Heart right ventricle (tissue), 16 donors: ENCODE results near the gene LGALS9C. TPM values are rescaled to one million over a fixed set of nuclear protein-coding genes. Genes with fewer than 3 reads are reported as not detected.
"Not testable (repeated sequence)": the region's sequence is repeated elsewhere in the genome, so short reads cannot be mapped to it uniquely, and the experiment has no call there.

Experiments
- ATAC-seq, 8 donors: fragments of 200-7000 bp; cut with Tn5 transposase; one replicate each; pipeline ENCODE4 v1.9.1; 2020; ENCODE audit warnings: mild to moderate bottlenecking in 8 of 8, moderate library complexity in 8 of 8, moderate number of reproducible peaks in 1 of 8
- DNase-seq, 2 donors: peaks; one replicate each; pipeline ENCODE4 v3.0.0-alpha.2; 2020
- H3K27ac ChIP-seq, 10 donors: fragments of 200-600 bp; sonication (generic) in 2 of 10; one replicate each; pipeline versions ENCODE4 v1.5.0 to v1.8.0; 2020 to 2022; ENCODE audit warnings: mild to moderate bottlenecking in 3 of 10
- H3K27me3 ChIP-seq, 7 donors: fragments of 200-600 bp; one replicate each; pipeline ENCODE4 v1.8.0; 2021 to 2022; ENCODE audit warnings: mild to moderate bottlenecking in 2 of 7
- H3K36me3 ChIP-seq, 9 donors: fragments of 200-600 bp; sonication (generic) in 1 of 9; one replicate each; pipeline versions ENCODE4 v1.5.0 to v1.8.0; 2020 to 2022; ENCODE audit warnings: mild to moderate bottlenecking in 2 of 9
- H3K4me1 ChIP-seq, 9 donors: fragments of 200-600 bp; sonication (generic) in 1 of 9; one replicate each; pipeline versions ENCODE4 v1.5.0 to v1.8.0; 2020 to 2022; ENCODE audit warnings: mild to moderate bottlenecking in 4 of 9
- H3K4me3 ChIP-seq, 10 donors: fragments of 200-600 bp; sonication (generic) in 2 of 10; one replicate each; pipeline versions ENCODE4 v1.5.0 to v1.8.0; 2020 to 2022; ENCODE audit warnings: mild to moderate bottlenecking in 7 of 10, moderate library complexity in 2 of 10
- H3K9me3 ChIP-seq, 11 donors: fragments of 200-600 bp in 10 of 11; sonication (generic) in 2 of 11; one replicate each; pipeline versions ENCODE4 v1.5.0 to v1.8.0; 2013 to 2022; ENCODE audit warnings: mild to moderate bottlenecking in 2 of 11, control low read depth in 1 of 11, moderate library complexity in 1 of 11
- WGBS, 2 donors: extraction: QIAGEN DNeasy Blood & Tissue Kit; methylation state at CpG; one replicate each; pipeline ENCODE4 v1.1.7; 2013; ENCODE audit warnings: inconsistent platforms in 1 of 2; 5-methylcytosine and 5-hydroxymethylcytosine counted together
- intact Hi-C, 10 donors: fragments of 100-400 bp; cut with DNase I; formaldehyde crosslinking; loops; one replicate each; pipeline versions ENCODE4 v1.11.1 to v1.14.2; 2022
- polyA plus RNA-seq, 2 donors: library from polyadenylated mRNA; stranded (reverse); fragments of 200-250 nt; gene quantifications; one replicate each; pipeline ENCODE4 v1.2.3, GENCODE V29; 2013
- total RNA-seq, 10 donors: library from RNA; stranded (reverse); fragmentation: NEBNext Ultra II Directional in 3 of 10; extraction: Animal tissue kit (Norgen Biotek cat#: 25700) in 3 of 10; gene quantifications; one replicate each; pipeline versions ENCODE4 v1.2.1 to v1.2.4, GENCODE V29; 2021 to 2023
- donor health status: Arrhythmogenic right ventricular cardiomyopathy.
- donor health status: ischemic (EF 13 %, LVEDD 7.1; RV severe dilation, severe dysfunction).
- donor health status: healthy with polysubstance abuse.
- donor health status: DM: no; HTN: yes; CAD: no.
- donor health status: DM: no; HTN: no; CAD: no.
- donor health status: ischemic (EF 25% LVEDD 6.9; RV normal size, moderate dysfunction).
- donor health status: ischemic (EF 25% LVEDD 5.7; RV mildly dilated, moderate dysfunction).
- donor health status: healthy.
- donor health status: DM: yes; HTN: yes; CAD: no.
- donor health status: Ischemic cardiomyopathy.
- donor health status: ischemic (EF 35%, LVEDD 5.7; RV mildly dilated, moderate dysfunction).
- donor health status: nonischemic (EF 11% LVEDD 7.7; RV severe dilation, severe dysfunction).
- donor health status: DM: yes; HTN: yes; CAD: no.
- donor health status: PGD.
- donor health status: ischemic (EF 29% LVEDD 5.4; RV normal size, mild dysfunction).
- donor health status: nonischemic (EF 23%, LVEDD 6.1; RV moderate dilation, normal function).

The LGALS9C gene
- total and polyA plus RNA-seq, 12 donors = 0.18 TPM; not detected in 11

GRCh38 chr17:18459035-18459434 is 17.6 kb upstream of the LGALS9C start:
- ATAC-seq, H3K9me3 ChIP-seq, DNase-seq, intact Hi-C loops, H3K4me3 ChIP-seq, H3K27ac ChIP-seq, H3K36me3 ChIP-seq, H3K4me1 ChIP-seq: not testable (repeated sequence)
- peaks cover 0 to 10% (median 0%) of the 10 kb centered on the region in 7 donors for H3K27me3 ChIP-seq
- 13 to 15% methylated on average over 7 to 8 of the region's 8 CpGs for WGBS, 2 donors

- H3K36me3 ChIP-seq, ATAC-seq, H3K4me3 ChIP-seq, H3K9me3 ChIP-seq, intact Hi-C loops, H3K27me3 ChIP-seq, DNase-seq, H3K27ac ChIP-seq, H3K4me1 ChIP-seq: not testable (repeated sequence)
- 77 to 78% methylated on average over 9 of the region's 11 CpGs for WGBS, 2 donors
Observed at GRCh38 chr17:18463831-18464502, 12.6 kb upstream of the LGALS9C start.

- intact Hi-C loops, H3K36me3 ChIP-seq, H3K4me1 ChIP-seq, H3K27ac ChIP-seq, H3K27me3 ChIP-seq, H3K4me3 ChIP-seq, ATAC-seq, DNase-seq, H3K9me3 ChIP-seq: not testable (repeated sequence)
- 68 to 69% methylated on average over 4 to 6 of the region's 6 CpGs for WGBS, 2 donors
Observed at GRCh38 chr17:18466250-18466983, 10.2 kb upstream of the LGALS9C start.

GRCh38 chr17:18467001-18467400 is 9.6 kb upstream of the LGALS9C start:
- 86% methylated on average over 5 of the region's 5 CpGs for WGBS, 2 donors
- H3K4me1 ChIP-seq, ATAC-seq, intact Hi-C loops, H3K9me3 ChIP-seq, H3K27me3 ChIP-seq, H3K27ac ChIP-seq, H3K36me3 ChIP-seq, H3K4me3 ChIP-seq, DNase-seq: not testable (repeated sequence)

GRCh38 chr17:18468472-18469171 is 8.0 kb upstream of the LGALS9C start:
- DNase-seq, H3K4me3 ChIP-seq, H3K27ac ChIP-seq, H3K27me3 ChIP-seq, H3K9me3 ChIP-seq, ATAC-seq, intact Hi-C loops, H3K36me3 ChIP-seq, H3K4me1 ChIP-seq: not testable (repeated sequence)
- WGBS, 2 donors = 77 to 83% methylated on average over 8 to 9 of the region's 10 CpGs

GRCh38 chr17:18469837-18470236 is 6.8 kb upstream of the LGALS9C start:
- H3K36me3 ChIP-seq, ATAC-seq: not testable (repeated sequence)

GRCh38 chr17:18470345-18470930 is 6.2 kb upstream of the LGALS9C start:
- H3K27me3 ChIP-seq, intact Hi-C loops, H3K4me1 ChIP-seq, H3K27ac ChIP-seq, DNase-seq, H3K4me3 ChIP-seq, H3K9me3 ChIP-seq, H3K36me3 ChIP-seq: not testable (repeated sequence)
- 38 to 59% methylated on average over 2 to 7 of the region's 11 CpGs for WGBS, 2 donors
- ATAC-seq = peak in 1 of 8 donors; percentile 33

More at GRCh38 chr17:18469837-18470236, 6.8 kb upstream of the LGALS9C start:
- WGBS, 2 donors = 83 to 90% methylated on average over 2 of the region's 2 CpGs
- H3K27ac ChIP-seq, H3K9me3 ChIP-seq, H3K4me3 ChIP-seq, H3K27me3 ChIP-seq, DNase-seq, H3K4me1 ChIP-seq, intact Hi-C loops: not testable (repeated sequence)

- not testable (repeated sequence) for ATAC-seq
- WGBS, 2 donors = 82 to 83% methylated on average over 1 to 2 of the region's 4 CpGs
Observed at GRCh38 chr17:18473967-18474366, 2.6 kb upstream of the LGALS9C start.

GRCh38 chr17:18474754-18475153 is 1.8 kb upstream of the LGALS9C start:
- DNase-seq, H3K27ac ChIP-seq, H3K4me1 ChIP-seq, ATAC-seq, H3K27me3 ChIP-seq, intact Hi-C loops, H3K4me3 ChIP-seq, H3K9me3 ChIP-seq, H3K36me3 ChIP-seq: not testable (repeated sequence)
- WGBS, 2 donors = 53 to 54% methylated on average over 7 of the region's 7 CpGs

More at GRCh38 chr17:18473967-18474366, 2.6 kb upstream of the LGALS9C start:
- H3K27me3 ChIP-seq, DNase-seq, H3K4me1 ChIP-seq, H3K36me3 ChIP-seq, H3K4me3 ChIP-seq, intact Hi-C loops, H3K9me3 ChIP-seq, H3K27ac ChIP-seq: not testable (repeated sequence)

- DNase-seq, intact Hi-C loops, ATAC-seq: not testable (repeated sequence)
Observed at GRCh38 chr17:18477367-18477766, 778 bp downstream of the LGALS9C start.

GRCh38 chr17:18478362-18478761 is 1.8 kb downstream of the LGALS9C start:
- H3K36me3 ChIP-seq, H3K4me1 ChIP-seq, H3K4me3 ChIP-seq, intact Hi-C loops, DNase-seq, H3K9me3 ChIP-seq, H3K27ac ChIP-seq, H3K27me3 ChIP-seq: not testable (repeated sequence)
- peak in 7 of 8 donors; percentile 54 to 79 (median 75) for ATAC-seq
- WGBS, 2 donors = 51 to 65% methylated on average over 6 to 7 of the region's 12 CpGs

More at GRCh38 chr17:18477367-18477766, 778 bp downstream of the LGALS9C start:
- WGBS, 2 donors = 87 to 92% methylated on average over 2 of the region's 5 CpGs
- H3K27ac ChIP-seq, H3K4me3 ChIP-seq, H3K9me3 ChIP-seq, H3K4me1 ChIP-seq, H3K27me3 ChIP-seq, H3K36me3 ChIP-seq: not testable (repeated sequence)
